Measurements from ENCODE around the gene PNPLA6. TPM values are rescaled to one million over a fixed set of nuclear protein-coding genes. Genes with fewer than 3 reads are reported as not detected.

The PNPLA6 gene
- total and polyA plus RNA-seq, 10 of the 15 experiments (the other 5 are each of a cell fraction or from before 2014, with no cell fraction given) = 0.95 to 105 (median 40.0) TPM

- TF ChIP-seq, protein P1, sequence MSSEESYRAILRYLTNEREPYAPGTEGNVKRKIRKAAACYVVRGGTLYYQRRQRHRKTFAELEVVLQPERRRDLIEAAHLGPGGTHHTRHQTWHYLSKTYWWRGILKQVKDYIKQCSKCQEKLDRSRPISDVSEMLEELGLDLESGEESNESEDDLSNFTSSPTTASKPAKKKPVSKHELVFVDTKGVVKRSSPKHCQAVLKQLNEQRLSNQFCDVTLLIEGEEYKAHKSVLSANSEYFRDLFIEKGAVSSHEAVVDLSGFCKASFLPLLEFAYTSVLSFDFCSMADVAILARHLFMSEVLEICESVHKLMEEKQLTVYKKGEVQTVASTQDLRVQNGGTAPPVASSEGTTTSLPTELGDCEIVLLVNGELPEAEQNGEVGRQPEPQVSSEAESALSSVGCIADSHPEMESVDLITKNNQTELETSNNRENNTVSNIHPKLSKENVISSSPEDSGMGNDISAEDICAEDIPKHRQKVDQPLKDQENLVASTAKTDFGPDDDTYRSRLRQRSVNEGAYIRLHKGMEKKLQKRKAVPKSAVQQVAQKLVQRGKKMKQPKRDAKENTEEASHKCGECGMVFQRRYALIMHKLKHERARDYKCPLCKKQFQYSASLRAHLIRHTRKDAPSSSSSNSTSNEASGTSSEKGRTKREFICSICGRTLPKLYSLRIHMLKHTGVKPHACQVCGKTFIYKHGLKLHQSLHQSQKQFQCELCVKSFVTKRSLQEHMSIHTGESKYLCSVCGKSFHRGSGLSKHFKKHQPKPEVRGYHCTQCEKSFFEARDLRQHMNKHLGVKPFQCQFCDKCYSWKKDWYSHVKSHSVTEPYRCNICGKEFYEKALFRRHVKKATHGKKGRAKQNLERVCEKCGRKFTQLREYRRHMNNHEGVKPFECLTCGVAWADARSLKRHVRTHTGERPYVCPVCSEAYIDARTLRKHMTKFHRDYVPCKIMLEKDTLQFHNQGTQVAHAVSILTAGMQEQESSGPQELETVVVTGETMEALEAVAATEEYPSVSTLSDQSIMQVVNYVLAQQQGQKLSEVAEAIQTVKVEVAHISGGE (CRISPR knock-in tag; IDR thresholded peaks at IDR 0.05) = no peak
- no peak for TF ChIP-seq E2F4 (IDR thresholded peaks at IDR 0.05; ENCODE audit: low read depth, low read length)
- no peak for TF ChIP-seq MYC (IDR thresholded peaks at IDR 0.05; ENCODE audit: insufficient read depth, insufficient read length, insufficient replicate concordance, low read length, severe bottlenecking)
- TF ChIP-seq CREB1 (IDR thresholded peaks at IDR 0.05; ENCODE audit: low read depth) = no peak
- TF ChIP-seq SMAD1 (IDR thresholded peaks at IDR 0.05; ENCODE audit: low read depth, partially characterized antibody) = no peak
- TF ChIP-seq PAX5 (IDR thresholded peaks at IDR 0.05; ENCODE audit: borderline replicate concordance, low read depth, low read length) = no peak
- no peak for TF ChIP-seq NFYB (IDR thresholded peaks at IDR 0.05; ENCODE audit: insufficient read depth, low read depth, low read length)
- TF ChIP-seq HDAC2 (IDR thresholded peaks at IDR 0.05) = no peak
- peak; percentile 40; the same call in 1 of the 2 replicates for TF ChIP-seq RAD51 (IDR thresholded peaks at IDR 0.05)
- TF ChIP-seq KAT2A (conservative IDR thresholded peaks at IDR 0.05; ENCODE audit: control insufficient read depth, low read depth, low read length) = no peak
- TF ChIP-seq HDGF (IDR thresholded peaks at IDR 0.05) = no peak
- TF ChIP-seq MEF2A (IDR thresholded peaks at IDR 0.05; ENCODE audit: insufficient read depth, low read depth, low read length) = no peak
- no peak for TF ChIP-seq MLLT1 (IDR thresholded peaks at IDR 0.05)
- TF ChIP-seq KLF5 (IDR thresholded peaks at IDR 0.05; ENCODE audit: partially characterized antibody) = no peak
- TF ChIP-seq, protein P2, sequence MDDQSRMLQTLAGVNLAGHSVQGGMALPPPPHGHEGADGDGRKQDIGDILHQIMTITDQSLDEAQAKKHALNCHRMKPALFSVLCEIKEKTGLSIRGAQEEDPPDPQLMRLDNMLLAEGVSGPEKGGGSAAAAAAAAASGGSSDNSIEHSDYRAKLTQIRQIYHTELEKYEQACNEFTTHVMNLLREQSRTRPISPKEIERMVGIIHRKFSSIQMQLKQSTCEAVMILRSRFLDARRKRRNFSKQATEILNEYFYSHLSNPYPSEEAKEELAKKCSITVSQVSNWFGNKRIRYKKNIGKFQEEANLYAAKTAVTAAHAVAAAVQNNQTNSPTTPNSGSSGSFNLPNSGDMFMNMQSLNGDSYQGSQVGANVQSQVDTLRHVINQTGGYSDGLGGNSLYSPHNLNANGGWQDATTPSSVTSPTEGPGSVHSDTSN (IDR thresholded peaks at IDR 0.05; ENCODE audit: insufficient replicate concordance, low read depth, low read length) = peak; percentile 26
- peak; percentile 19; the same call in 1 of the 2 replicates for TF ChIP-seq USF2 (IDR thresholded peaks at IDR 0.05; ENCODE audit: borderline replicate concordance, low read depth, low read length)
- no peak for TF ChIP-seq RELA (IDR thresholded peaks at IDR 0.05; ENCODE audit: borderline replicate concordance, partially characterized antibody)
- TF ChIP-seq, protein P3, sequence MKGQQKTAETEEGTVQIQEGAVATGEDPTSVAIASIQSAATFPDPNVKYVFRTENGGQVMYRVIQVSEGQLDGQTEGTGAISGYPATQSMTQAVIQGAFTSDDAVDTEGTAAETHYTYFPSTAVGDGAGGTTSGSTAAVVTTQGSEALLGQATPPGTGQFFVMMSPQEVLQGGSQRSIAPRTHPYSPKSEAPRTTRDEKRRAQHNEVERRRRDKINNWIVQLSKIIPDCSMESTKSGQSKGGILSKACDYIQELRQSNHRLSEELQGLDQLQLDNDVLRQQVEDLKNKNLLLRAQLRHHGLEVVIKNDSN (IDR thresholded peaks at IDR 0.05; ENCODE audit: borderline replicate concordance, extremely low read length, insufficient read depth, low read depth, low read length) = peak; percentile 10
- TF ChIP-seq MTA3 (IDR thresholded peaks at IDR 0.05; ENCODE audit: borderline replicate concordance, low read length) = no peak
Observed at GRCh38 chr19:7575434-7576040, 40.0 kb downstream of the PNPLA6 start (continued).

All from GM12878 (cell line).